IMR-90 (cell line): ENCODE measurements around the gene ACCSL. TPM values are rescaled to one million over a fixed set of nuclear protein-coding genes. Genes with fewer than 3 reads are reported as not detected.

Experiments
- ATAC-seq: fragments of 200-7000 bp; cut with Tn5 transposase; 2 replicates; pipeline ENCODE4 v1.9.1; 2020; ENCODE audit warnings: low read depth, mild to moderate bottlenecking, moderate library complexity
- BruUV-seq: library from RNA; stranded (reverse); fragments of 400-500 nt; replicated peaks from 2 replicates; lab custom pipeline; 2021; lab: Mats Ljungman, UMichigan
- CTCF ChIA-PET: fragments of 300-600 bp; formaldehyde crosslinking; extraction: SDS; loops from one replicate; lab custom pipeline; 2021; ENCODE audit warnings: antibody characterized with exemption; lab: Yijun Ruan, JAX
- POLR2A ChIA-PET: fragments of 300-600 bp; sonication (Branson Sonifier 250); formaldehyde crosslinking; loops from one replicate; lab custom pipeline; 2022; ENCODE audit warnings: antibody characterized with exemption; ENCODE audit not compliant: unreplicated experiment; lab: Charles Lee
- DNase-seq: peaks from one replicate; pipeline ENCODE4 v3.0.0; 2013
- H2AFZ ChIP-seq: replicated peaks from 2 replicates; pipeline ENCODE3; 2013; ENCODE audit warnings: low read length, mild to moderate bottlenecking; ENCODE audit not compliant: poor library complexity
- H2AK5ac ChIP-seq: 2 replicates; pipeline ENCODE4 v1.6.1; 2013; ENCODE audit warnings: low read depth, low read length, inconsistent platforms
- H2AK9ac ChIP-seq: replicated peaks from 2 replicates; pipeline ENCODE3; 2013; ENCODE audit warnings: mild to moderate bottlenecking, low read depth, low read length, moderate library complexity; ENCODE audit not compliant: poor library complexity
- H2BK120ac ChIP-seq: 2 replicates; pipeline ENCODE4 v1.6.1; 2013; ENCODE audit warnings: low read depth, low read length, inconsistent platforms
- H2BK15ac ChIP-seq: 3 replicates; pipeline ENCODE4 v1.6.1; 2013; ENCODE audit warnings: low read depth, low read length, inconsistent platforms
- H2BK20ac ChIP-seq: 2 replicates; pipeline ENCODE4 v1.6.1; 2013; ENCODE audit warnings: low read depth, mild to moderate bottlenecking, inconsistent platforms, low read length, moderate library complexity
- H2BK5ac ChIP-seq: 2 replicates; pipeline ENCODE4 v1.6.1; 2013; ENCODE audit warnings: mild to moderate bottlenecking, low read depth, low read length, inconsistent platforms; ENCODE audit not compliant: poor library complexity, severe bottlenecking
- H3K14ac ChIP-seq: replicated peaks from 2 replicates; pipeline ENCODE4 v1.6.1; 2013; ENCODE audit warnings: low read depth, low read length, inconsistent platforms
- H3K18ac ChIP-seq: 2 replicates; pipeline ENCODE4 v1.6.1; 2013; ENCODE audit warnings: low read depth, low read length, control low read depth
- H3K23ac ChIP-seq: 2 replicates; pipeline ENCODE4 v1.6.1; 2013; ENCODE audit warnings: low read depth, low read length, inconsistent platforms
- H3K27ac ChIP-seq: 2 replicates; pipeline ENCODE4 v1.5.1; 2013; ENCODE audit warnings: mild to moderate bottlenecking, control low read depth, low read length; ENCODE audit not compliant: insufficient read depth
- H3K27me3 ChIP-seq: 2 replicates; pipeline ENCODE4 v1.6.1; 2013; ENCODE audit warnings: low read length; ENCODE audit not compliant: control insufficient read depth, insufficient read depth
- H3K36me3 ChIP-seq: 2 replicates; pipeline ENCODE4 v1.6.1; 2013; ENCODE audit warnings: low read length, mixed read lengths; ENCODE audit not compliant: control insufficient read depth, insufficient read depth
- H3K4ac ChIP-seq: 2 replicates; pipeline ENCODE4 v1.6.1; 2013; ENCODE audit warnings: low read depth, low read length, inconsistent platforms
- H3K4me1 ChIP-seq: 2 replicates; pipeline ENCODE4 v1.6.1; 2013; ENCODE audit warnings: low read length, mixed read lengths; ENCODE audit not compliant: control insufficient read depth, insufficient read depth
- H3K4me2 ChIP-seq: 2 replicates; pipeline ENCODE4 v1.6.1; 2013; ENCODE audit warnings: low read depth, mild to moderate bottlenecking, control low read depth, low read length, moderate library complexity
- H3K4me3 ChIP-seq: 2 replicates; pipeline ENCODE4 v1.5.1; 2013; ENCODE audit warnings: low read depth, mild to moderate bottlenecking, control low read depth, low read length, moderate library complexity; ENCODE audit not compliant: insufficient read depth
- H3K56ac ChIP-seq: 2 replicates; pipeline ENCODE4 v1.6.1; 2013; ENCODE audit warnings: low read length, inconsistent platforms; ENCODE audit not compliant: insufficient read depth; ENCODE audit errors: extremely low read depth
- H3K79me1 ChIP-seq, 2 experiments: 2 replicates each; pipeline ENCODE4 v1.6.1; 2013; ENCODE audit warnings: low read length in 2 of 2, inconsistent platforms in 1 of 2, low read depth in 1 of 2
- H3K9ac ChIP-seq: 2 replicates; pipeline ENCODE4 v1.6.1; 2013; ENCODE audit warnings: low read depth, low read length, control low read depth
- H3K9me1 ChIP-seq: 2 replicates; pipeline ENCODE4 v1.6.1; 2013; ENCODE audit warnings: low read length, inconsistent platforms; ENCODE audit not compliant: insufficient read depth
- H3K9me3 ChIP-seq: 2 replicates; pipeline ENCODE4 v1.6.1; 2013; ENCODE audit warnings: low read length; ENCODE audit not compliant: control insufficient read depth, insufficient read depth
- H4K20me1 ChIP-seq: 2 replicates; pipeline ENCODE4 v1.6.1; 2013; ENCODE audit warnings: low read length, inconsistent platforms; ENCODE audit not compliant: insufficient read depth
- H4K5ac ChIP-seq: 2 replicates; pipeline ENCODE4 v1.6.1; 2013; ENCODE audit warnings: mild to moderate bottlenecking, low read depth, low read length, control low read depth
- H4K8ac ChIP-seq, 2 experiments: 2 replicates each; pipeline ENCODE4 v1.6.1; 2013; ENCODE audit warnings: low read depth in 2 of 2, low read length in 2 of 2, control low read depth in 1 of 2, inconsistent platforms in 1 of 2
- H4K91ac ChIP-seq: 2 replicates; pipeline ENCODE4 v1.6.1; 2013; ENCODE audit warnings: low read depth, low read length, inconsistent platforms; ENCODE audit not compliant: insufficient read depth
- CTCF ChIP-seq: conservative IDR thresholded peaks from 2 replicates; pipeline ENCODE4 v1.5.1; 2012; ENCODE audit warnings: mild to moderate bottlenecking, low read depth, low read length, improper control_type of control experiment
- ELK1 ChIP-seq: fragments of 150-350 bp; IDR thresholded peaks from 2 replicates; pipeline ENCODE4 v1.6.1; 2016; ENCODE audit warnings: low read depth, mild to moderate bottlenecking, low read length, moderate library complexity, borderline replicate concordance
- NFE2L2 ChIP-seq: fragments of 150-350 bp; IDR thresholded peaks from 2 replicates; pipeline ENCODE4 v1.6.1; 2016; ENCODE audit warnings: low read depth, mild to moderate bottlenecking, low read length
- RCOR1 ChIP-seq: IDR thresholded peaks from 2 replicates; pipeline ENCODE4 v1.6.1; 2012; ENCODE audit warnings: mild to moderate bottlenecking, low read length, improper control_type of control experiment; ENCODE audit not compliant: insufficient replicate concordance
- SMC3 ChIP-seq: fragments of 150-350 bp; IDR thresholded peaks from 2 replicates; pipeline ENCODE4 v1.6.1; 2016; ENCODE audit warnings: low read depth, mild to moderate bottlenecking, antibody characterized with exemption, low read length, moderate library complexity
- WGBS, 2 experiments: methylation state at CpG; one replicate each; pipeline versions ENCODE4 v1.1.5 to v1.1.7; 2013; ENCODE audit warnings: missing lambda C conversion rate in 2 of 2; ENCODE audit not compliant: insufficient read length in 1 of 2; ENCODE audit errors: extremely low coverage in 2 of 2; 5-methylcytosine and 5-hydroxymethylcytosine counted together
- dilution Hi-C: fragments of 300-500 bp; cut with HindIII; formaldehyde crosslinking; loops from one replicate; pipeline ENCODE4 v1.14.3; 2018; ENCODE audit warnings: low sequenced_read_pairs; ENCODE audit not compliant: unreplicated experiment
- in situ Hi-C: fragments of 300-500 bp; cut with MboI; formaldehyde crosslinking; loops from 3 replicates; pipeline ENCODE4 v1.14.3; 2019; ENCODE audit warnings: low sequenced_read_pairs, inconsistent platforms, mixed read lengths
- intact Hi-C: fragments of 100-400 bp; cut with micrococcal nuclease; formaldehyde crosslinking; loops from 2 replicates; pipeline ENCODE4 v1.10.0; 2022
- polyA plus RNA-seq, 3 experiments: library from polyadenylated mRNA; depleted of rRNA; stranded (reverse); fragments of >200 nt; gene quantifications; 2 replicates each; pipeline ENCODE4 v1.2.3, GENCODE V29; 2012; ENCODE audit warnings: low replicate concordance in 1 of 3
- total RNA-seq: library from RNA; depleted of rRNA; stranded (reverse); fragments of >200 nt; gene quantifications from 2 replicates; pipeline ENCODE4 v1.2.3, GENCODE V29; 2012

The ACCSL gene
- total and polyA plus RNA-seq, 2 of the 4 experiments (the other 2 are of a cell fraction): not detected

GRCh38 chr11:44043157-44043556 is 4.6 kb upstream of the ACCSL start:
- Histone ChIP-seq H3K14ac (no peak overlapping the region), H3K4me1 (no peaks in the 10 kb centered on the region), H4K5ac (no peak overlapping the region), H4K91ac (no peak overlapping the region), H4K20me1 (no peaks in the 10 kb centered on the region), H3K9ac (no peak overlapping the region), H2AFZ (no peak overlapping the region), H3K18ac (no peak overlapping the region), H4K8ac (no peak overlapping the region), H3K27me3 (peaks cover 10% of the 10 kb centered on the region), H2AK9ac (no peak overlapping the region), H2BK120ac (no peak overlapping the region), H3K4ac (no peak overlapping the region), H3K79me1 (no peaks in the 10 kb centered on the region), H3K23ac (no peak overlapping the region), H3K9me3 (no peaks in the 10 kb centered on the region), H3K27ac (no peak overlapping the region), H2BK15ac (no peak overlapping the region), H2BK5ac (no peak overlapping the region), H3K36me3 (no peaks in the 10 kb centered on the region), H2AK5ac (no peak overlapping the region), H3K9me1 (no peaks in the 10 kb centered on the region), H3K4me2 (no peak overlapping the region), H3K4me3 (no peak overlapping the region), H2BK20ac (no peak overlapping the region), H3K56ac (no peak overlapping the region)
- no TSS peak for BruUV-seq
- no peak for TF ChIP-seq CTCF
- no peak for TF ChIP-seq SMC3
- TF ChIP-seq RCOR1: no peak
- no peak for TF ChIP-seq NFE2L2
- no peak for TF ChIP-seq ELK1
- in situ Hi-C loops (loop anchor here (5.0 kb wide), 1 partner anchor 156 kb away; no protein-coding TSS in a partner anchor), dilution Hi-C loops (loop anchor here (25.0 kb wide), 1 partner anchor 131 kb away; no protein-coding TSS in a partner anchor), intact Hi-C loops (no loop called here)
- POLR2A ChIA-PET: no interaction called here
- 80% methylated on average over 1 of the region's 2 CpGs; no CpG with 5 or more reads in 1 of the 2 experiments for WGBS, 2 experiments
- no peak for DNase-seq
- CTCF ChIA-PET: interaction anchor here (0.6 to 2.9 kb wide), 4 partner anchors 55 to 488 kb away, joined by 3 to 8 read pairs (median 3); no protein-coding TSS in a partner anchor
- no peak for ATAC-seq
